Right ventricle myocardium superior (tissue), 1 donor: Measurements from ENCODE around the gene DOK7. TPM values are rescaled to one million over a fixed set of nuclear protein-coding genes. Genes with fewer than 3 reads are reported as not detected.
"Not testable (repeated sequence)": the region's sequence is repeated elsewhere in the genome, so short reads cannot be mapped to it uniquely, and the experiment has no call there.

ENCODE experiments used
- ATAC-seq: fragments of 200-7000 bp; cut with Tn5 transposase; one replicate; pipeline ENCODE4 v1.9.1; 2020; ENCODE audit warnings: mild to moderate bottlenecking; ENCODE audit not compliant: poor library complexity
- DNase-seq: peaks from one replicate; pipeline ENCODE4 v3.0.0-alpha.2; 2020
- intact Hi-C: fragments of 100-400 bp; cut with DNase I; formaldehyde crosslinking; loops from one replicate; pipeline ENCODE4 v1.11.2; 2022
- total RNA-seq: library from RNA; stranded (reverse); fragmentation: NEBNext Ultra II Directional; extraction: Animal tissue kit (Norgen Biotek cat#: 25700); gene quantifications from one replicate; pipeline ENCODE4 v1.2.1, GENCODE V29; 2021
- donor health status: DM: no; HTN: yes; CAD: no; lungs with severe emphysema.

Gene DOK7
- total RNA-seq, 1 donor from 2014 or later: 33.7 TPM

DNA sequence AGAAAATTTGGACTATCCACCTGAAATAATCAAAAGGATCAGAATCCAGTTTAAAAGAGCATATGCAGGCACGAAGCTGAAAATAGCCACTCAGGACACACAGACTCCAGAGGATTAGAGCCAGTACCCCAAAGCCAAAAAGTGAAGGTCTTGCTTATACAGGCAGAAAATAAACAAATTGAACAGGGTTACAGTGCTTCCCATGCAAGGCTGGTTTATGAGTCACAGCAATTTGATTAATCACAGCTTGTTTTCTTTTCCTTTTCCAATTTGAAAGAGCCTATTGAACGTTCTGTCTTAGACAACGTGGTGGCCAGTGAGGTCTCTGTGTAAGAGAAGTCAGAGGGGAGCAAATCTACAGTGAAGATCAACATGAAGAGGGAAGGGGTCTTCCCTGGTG is 11.2 kb upstream of the DOK7 start:
- ATAC-seq (no peak), DNase-seq (no peak)
- intact Hi-C loops: no loop called here

DNA sequence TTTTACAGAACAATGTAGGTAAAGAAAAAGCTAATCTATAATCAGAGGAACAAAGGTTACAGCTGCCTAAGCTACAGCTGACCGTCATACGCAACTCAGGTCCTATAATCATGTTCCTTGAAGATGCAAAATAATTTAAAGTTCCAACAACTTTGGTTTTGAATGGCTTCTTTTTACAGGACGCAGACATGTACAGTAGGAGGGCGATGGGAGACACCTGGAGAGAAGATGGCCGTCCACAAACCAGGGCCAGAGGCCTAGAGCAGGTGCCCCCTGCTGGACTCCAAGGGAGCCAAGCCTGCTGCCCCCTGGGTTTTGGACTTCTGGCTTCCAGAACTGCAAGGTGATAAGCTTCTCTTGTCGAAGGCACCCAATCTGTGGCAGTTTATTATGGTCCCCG is 10.7 kb upstream of the DOK7 start:
- no peak for DNase-seq
- ATAC-seq: no peak
- intact Hi-C loops: no loop called here

DNA sequence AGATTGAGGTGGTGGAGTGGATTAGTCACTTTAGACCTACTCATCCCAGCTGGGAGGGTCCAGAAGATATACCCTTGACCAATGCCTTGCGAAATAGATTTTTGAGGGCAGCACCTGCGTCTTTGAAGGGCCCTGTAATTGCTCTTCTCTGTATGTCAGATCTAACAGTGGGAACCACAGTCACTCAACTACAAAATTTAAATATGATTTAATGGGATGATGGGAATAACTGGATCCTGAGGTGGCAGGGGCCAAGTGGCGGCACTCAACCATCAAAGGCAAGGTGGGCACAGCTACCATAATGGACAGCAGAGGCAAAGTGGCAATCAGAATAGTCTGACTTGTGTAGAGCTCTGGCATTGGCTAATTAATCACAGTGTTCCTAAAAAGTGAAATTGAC is 7.5 kb upstream of the DOK7 start:
- intact Hi-C loops, ATAC-seq: not testable (repeated sequence)

DNA sequence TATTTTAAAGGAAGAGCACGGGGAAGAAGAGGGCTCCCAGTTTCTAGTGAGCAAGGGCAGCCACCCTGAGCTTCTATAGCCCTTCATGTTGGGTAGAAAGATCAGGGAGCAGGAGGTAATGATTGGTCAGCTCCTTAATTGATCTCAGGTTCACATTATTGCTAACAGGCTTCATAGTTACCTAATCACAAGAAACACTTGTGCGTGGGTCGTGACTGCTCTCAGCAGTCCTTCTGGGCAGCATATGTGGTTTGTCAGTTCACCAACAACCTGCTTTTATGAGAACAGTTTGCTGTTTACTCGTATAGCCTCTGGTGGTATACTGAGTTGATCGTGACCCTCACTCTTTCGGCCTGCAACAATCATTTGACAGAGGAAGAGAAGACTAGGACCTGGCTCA is 4.7 kb upstream of the DOK7 start:
- ATAC-seq (no peak), DNase-seq (no peak)
- intact Hi-C loops: no loop called here

More for the DNA sequence above, 7.5 kb upstream of the DOK7 start:
- DNase-seq: not testable (repeated sequence)

DNA sequence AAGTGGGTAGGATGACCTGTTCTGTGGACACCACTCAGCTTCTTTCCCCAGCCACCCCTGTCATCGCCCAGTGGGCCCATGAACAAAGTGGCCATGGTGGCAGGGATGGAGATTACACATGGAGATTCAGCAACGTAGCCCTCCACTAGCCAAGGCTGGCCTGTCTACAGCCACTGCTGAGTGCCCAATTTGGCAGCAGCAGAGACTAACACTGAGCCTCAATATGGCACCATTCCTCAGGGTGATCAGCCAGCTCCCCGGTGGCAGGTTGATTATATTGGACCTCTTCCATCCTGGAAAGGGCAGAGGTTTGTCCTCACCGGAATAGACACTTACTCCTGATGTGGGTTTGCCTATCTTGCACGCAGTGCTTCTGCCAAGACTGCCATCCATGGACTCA is 4.0 kb upstream of the DOK7 start:
- intact Hi-C loops, DNase-seq, ATAC-seq: not testable (repeated sequence)

DNA sequence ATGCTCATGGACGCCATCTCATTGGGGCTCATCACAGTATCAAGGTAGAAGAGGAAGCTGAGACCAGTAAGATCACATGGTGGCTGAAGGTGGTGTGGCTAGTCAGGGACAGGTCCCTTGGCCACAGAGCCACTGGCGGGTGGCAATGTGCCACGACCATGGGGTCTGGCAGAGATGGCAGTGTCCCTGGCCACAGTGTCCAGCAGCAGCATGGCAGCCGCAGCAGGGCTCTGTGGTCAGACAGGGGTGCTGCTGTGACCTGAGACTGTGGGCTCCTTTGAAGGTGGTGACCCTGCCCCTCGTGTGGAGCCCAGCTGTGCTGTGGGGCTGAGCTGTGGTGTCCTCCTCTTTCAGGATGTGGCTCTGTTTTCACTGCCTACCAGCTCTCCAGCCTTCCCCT is 2.2 kb upstream of the DOK7 start:
- ATAC-seq (no peak), DNase-seq (no peak)
- intact Hi-C loops: no loop called here

DNA sequence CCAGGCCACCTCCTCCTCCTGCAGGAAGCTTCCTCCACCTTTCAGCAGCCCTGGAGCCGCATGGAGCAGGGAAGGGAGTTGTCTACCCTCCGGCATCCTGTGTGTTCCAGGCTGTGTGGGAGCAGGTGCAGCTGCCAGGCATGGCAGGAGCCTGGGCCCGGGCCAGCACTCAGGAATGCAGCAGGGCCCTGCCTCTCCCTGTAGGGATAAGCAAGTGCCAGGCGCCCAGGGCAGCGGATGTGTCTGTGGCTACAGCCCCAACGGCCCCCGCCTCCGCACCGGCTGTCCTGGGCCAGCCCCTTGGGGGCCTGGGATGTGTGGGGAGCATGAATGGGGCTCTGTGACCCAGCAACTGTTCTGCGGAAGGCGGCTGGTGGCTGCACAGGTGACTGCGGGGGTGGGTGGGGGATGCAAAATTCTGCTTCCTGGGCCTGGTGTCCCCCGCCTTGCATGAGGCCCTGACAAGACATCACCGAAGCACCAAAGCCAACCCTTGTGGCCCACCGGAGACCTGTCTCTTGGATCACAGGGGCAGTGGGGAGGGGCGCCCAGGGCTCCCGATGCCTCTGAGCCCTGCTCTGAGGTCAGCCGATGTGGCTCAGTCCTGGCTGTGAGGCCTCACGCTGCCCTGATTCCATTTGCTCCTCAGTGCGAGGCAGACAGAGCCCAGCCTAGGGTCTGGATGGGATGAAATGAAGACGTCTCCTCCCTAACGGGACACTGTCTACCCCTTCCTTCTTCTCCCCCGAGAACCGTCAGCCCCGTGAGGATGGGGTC is 1.4 kb upstream of the DOK7 start:
- intact Hi-C loops: no loop called here
- DNase-seq (peak; percentile 89), ATAC-seq (peak; percentile 81)

DNA sequence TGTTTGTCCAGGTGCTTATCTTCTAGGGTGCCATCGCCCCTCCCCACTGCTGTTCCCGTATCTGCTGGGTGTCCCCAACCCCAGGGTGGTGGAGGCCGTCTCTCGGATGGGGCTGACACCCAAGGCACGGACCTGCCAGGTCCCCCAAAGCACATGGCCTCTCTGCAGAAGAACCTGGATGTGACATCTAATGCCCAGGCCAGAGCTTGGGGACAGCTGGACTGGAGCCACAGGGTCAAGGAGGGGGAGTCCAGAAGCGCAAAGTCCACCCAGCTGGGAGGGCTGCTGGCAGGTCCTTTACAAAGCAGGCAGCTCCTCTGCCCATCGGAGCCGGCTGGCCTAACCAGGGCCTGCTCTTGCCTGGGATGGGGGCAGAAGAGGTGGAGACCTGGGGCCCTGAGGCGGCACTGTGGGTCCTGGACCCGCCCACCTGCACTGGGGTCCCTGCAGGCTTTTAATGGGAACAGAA is 751 bp upstream of the DOK7 start:
- DNase-seq (no peak), ATAC-seq (no peak)
- intact Hi-C loops: no loop called here

DNA sequence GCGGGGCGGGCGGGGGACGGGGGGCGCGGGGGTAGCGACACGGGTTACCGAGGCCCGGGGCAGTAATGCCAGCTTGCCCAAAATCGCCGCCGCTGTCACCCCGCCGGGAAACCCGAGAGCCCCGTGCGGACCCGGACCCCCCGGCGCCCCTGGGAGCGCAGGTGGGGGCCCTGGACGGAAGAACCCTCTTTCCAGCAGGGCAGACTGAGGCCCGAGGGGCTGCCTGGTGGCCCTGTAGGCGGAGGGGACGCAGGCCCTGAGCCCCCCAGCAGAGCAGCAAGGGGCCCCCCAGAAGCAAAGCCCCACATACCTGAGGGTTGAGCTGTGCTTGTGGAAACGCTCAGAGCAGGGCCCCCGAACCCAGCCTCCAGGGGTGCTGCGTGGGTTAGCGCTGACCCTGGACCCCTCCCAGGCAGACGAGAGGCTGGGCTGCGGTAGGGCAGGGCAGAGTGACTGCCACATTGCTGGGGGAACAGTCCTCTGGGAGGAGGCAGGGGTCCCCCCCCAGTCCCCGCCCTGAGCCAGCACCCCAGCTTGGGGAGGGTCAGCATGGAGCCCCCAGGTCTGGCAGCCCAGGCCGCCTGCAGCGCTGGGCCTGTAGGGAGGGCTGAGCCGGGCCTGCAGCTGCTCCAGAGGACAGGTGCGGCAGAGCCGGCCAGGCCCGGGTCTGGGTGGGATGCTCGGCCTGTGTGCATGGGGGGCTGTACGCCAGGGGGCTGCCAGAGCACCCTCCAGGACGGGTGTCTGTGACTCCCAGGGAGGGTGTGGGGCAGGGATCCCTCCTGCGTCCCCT is 646 bp downstream of the DOK7 start:
- intact Hi-C loops: no loop called here
- ATAC-seq: no peak
- DNase-seq: no peak

DNA sequence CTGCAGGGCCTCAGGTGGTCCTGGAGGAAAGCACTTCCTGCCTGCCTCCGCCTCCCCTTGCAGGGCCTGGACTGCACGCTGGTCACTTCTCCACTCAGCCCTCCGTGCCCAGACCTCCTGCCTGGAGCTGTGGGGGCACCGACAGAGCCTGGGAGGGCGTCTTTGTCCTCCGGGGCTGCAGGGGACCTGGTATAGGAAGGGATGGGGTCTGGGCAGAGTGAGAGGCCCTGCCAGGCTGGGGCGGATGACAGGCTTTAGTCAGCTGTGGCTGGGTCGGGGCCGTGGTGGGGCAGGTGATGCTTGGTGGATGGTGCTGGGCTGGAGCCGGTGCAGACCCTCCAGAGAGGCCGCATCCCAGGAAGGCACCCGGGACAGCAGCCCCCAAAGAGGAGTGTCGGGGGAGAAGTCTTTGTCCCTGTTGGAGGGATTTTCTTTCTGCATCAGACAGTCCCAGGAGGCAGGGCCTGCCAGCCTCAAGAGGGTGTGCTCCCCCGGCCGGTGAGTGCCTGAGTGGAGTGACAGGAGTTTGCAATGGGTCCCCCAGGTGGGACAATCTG is 1.3 kb downstream of the DOK7 start:
- ATAC-seq (no peak), DNase-seq (no peak)
- intact Hi-C loops: no loop called here

DNA sequence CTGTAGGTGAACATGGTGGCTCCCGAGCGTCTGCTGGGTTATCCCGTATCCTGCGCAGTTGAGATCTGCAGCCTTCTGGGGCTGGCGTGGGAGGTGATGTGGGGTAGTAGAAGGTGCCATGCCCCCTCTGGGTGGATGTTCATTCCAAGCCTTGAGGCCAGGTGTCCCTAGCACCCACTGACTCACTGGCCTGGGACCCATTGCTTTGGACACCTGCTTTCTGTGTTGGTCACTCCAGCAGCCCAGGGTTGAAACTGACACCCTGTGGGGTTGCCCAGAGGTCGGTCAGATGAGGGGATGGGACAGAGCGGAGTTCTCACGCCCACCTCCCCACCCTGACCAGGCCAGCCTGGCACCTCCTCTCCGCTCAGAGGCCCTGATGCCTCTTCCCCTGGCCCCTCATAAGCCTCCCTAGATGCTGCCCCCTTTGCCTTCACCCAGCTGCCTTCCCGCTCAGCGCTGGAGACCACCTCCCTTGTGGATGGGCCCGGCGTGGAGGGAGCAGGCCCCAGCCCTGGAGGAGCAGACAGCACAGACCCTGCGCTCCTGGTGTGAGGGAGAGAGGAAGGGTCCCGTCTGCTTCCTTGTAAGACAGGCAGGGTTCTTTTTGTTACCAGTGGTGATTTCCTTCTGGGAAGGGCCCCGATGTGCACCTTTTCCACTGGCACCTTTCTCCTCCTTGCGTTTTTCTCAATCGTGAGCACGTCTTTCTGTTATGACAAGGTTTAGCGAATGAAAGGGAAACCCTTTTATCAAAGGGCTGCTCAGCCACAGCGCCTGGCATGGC is 2.0 kb downstream of the DOK7 start:
- intact Hi-C loops: no loop called here
- no peak for ATAC-seq
- DNase-seq: no peak

DNA sequence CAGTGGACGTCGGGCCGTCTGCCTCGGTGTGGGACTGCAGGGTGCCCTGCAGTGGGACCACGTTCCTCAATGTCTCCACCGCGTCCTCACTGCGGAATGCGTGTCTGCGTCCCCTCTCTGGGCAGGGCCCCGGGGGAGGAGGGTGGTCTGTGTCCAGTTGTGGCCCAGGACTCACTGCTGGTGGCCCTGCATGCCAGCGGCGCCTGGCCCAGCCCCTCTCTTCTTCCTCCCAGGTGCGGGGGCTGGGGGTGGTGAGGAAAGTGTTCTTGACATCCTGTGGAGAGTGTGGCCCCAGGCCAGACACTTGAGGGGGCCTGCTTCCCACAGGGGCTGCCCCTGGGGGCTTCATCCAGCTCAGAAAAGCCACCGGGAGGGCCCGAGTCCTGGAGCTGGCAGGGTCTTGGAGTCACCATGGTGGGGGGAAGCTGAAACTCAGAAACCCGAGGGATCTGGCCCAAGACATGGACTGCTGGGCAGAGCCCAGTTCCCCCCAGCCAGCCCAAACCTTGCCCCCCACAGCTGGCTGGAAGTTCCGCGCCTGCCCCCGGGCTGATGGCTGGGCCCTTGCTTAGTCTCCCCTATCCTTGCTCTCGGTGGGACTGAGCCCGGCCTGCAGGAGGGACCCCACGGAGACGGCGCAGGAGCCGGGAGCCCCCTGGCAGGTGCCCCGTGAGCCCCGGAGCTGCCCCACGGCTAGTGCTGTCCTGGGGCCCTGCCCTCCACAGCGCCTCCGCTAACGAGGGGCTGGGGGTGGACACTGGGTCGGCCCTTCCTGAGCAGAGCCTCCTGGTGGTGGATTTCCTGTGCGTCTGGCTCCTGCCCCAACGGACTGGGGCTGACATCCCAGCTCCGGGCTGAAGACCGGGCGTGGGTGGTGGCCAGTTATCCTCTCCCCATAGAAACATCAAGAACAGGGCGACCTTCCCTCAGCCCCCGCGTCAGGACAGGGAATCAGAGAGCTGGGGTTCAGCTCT is 2.9 kb downstream of the DOK7 start:
- DNase-seq (peak; percentile 49), ATAC-seq (peak; percentile 32)
- intact Hi-C loops: no loop called here

DNA sequence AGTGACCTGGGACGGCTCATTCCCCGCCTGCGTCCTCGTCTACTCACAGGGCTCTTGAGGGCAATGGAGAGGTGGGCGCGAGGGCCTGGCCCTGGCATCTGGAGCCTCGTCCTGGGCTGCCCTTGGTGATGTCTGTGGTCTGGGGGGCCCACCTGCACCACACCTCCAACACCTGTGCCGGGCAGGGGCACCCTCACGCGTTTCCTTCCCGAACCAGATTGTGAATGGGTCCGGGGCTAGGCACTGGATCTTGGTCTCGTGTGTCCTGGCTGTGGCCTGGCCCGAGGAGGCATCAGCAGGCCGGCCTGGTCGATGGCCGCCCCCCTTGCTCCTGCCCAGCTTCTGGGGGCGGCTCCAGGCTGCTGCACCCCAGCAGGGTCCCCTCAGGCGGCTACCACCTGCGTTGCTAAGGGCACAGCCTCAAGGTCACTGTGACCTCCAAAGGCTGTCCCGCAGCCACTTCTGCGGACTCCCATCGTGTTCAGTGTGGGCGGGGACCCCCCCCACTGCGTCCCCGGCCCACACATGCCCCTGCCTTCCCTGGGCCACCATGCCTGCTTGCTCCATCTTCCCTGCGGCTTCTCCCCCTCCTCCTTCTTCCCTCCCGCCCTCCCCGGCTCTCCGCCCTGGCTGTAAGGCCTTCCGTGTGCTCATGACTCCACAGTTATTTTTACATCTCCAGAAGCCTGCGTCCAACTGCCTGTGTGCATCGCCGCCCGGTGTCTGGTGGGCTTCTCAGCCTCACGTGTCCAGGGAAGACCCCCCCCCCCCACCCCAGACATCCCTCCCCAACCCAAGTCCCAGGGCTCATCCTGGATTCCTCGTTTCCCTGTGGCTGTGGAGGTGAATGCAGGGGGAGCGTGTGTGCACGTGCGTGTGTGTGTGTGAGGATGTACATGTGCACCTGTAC is 3.8 kb downstream of the DOK7 start:
- ATAC-seq (peak; percentile 21), DNase-seq (peak; percentile 35)
- intact Hi-C loops: no loop called here

DNA sequence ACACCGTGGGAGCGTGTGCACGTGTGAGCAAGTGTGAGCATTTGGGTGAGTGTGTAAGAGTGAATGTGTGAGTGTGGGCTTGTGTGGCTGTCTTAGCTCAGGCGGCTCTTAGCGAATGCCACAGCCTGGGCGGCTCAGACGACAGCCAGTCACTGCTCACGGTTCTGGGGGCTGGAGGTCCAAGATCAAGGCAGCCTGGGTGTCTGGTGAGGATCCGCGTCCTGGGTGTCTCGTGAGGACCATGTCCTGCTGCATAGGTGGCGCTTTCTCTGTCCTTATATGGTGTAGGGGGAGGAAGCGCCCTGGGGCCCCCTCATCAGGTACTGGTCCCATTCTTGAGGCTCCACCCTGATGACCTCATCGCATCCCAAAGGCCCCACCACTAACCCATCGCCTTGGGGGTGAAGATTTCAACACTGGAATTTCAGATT is 4.5 kb downstream of the DOK7 start:
- intact Hi-C loops: no loop called here
- ATAC-seq (no peak), DNase-seq (no peak)

DNA sequence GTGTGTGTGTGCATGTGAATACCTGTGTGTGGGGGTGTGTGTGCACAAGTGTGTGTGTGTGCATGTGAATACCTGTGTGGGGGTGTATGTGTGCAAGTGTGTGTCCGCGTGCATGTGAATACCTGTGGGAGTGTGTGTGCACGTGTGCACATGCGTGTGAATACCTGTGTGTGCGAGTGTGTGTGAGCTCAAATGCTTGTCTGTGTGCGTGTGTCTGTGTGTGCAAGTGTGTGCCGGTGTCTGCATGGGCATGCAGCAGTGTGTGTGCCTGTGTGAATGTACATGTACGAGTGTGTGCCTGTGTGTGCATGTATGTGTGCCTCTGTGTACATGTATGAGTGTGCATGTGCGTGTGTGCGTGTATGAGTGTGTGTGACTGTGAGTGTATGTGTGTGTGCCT is 5.0 kb downstream of the DOK7 start:
- ATAC-seq (no peak), DNase-seq (no peak)
- intact Hi-C loops: no loop called here

DNA sequence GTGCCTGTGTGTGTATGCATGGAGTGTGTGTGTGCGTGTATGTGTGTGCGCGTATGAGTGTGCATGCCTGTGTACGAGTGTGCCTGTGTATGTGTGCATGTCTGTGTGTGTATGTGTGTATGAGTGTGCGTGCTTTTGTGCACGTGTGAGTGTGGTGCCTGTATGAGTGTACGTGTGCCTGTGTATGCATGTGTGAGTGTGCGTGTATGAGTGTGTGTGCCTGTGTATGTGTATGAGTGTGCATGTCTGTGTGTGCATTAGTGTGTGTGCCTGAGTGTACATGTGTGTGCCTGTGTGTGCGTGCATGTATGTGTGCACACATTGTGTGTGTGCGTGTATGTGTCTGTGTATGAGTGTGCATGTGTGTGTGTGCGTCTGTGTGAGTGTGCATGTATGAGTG is 5.7 kb downstream of the DOK7 start:
- no peak for ATAC-seq
- intact Hi-C loops: no loop called here
- no peak for DNase-seq
